H1 (cell line): ENCODE data around the gene QSOX2. TPM values are rescaled to one million over a fixed set of nuclear protein-coding genes. Genes with fewer than 3 reads are reported as not detected.

ENCODE experiments used
- CTCF ChIA-PET: fragments of 300-600 bp; sonication (Branson Sonifier 250); formaldehyde crosslinking; loops from one replicate; lab custom pipeline; 2021; ENCODE audit not compliant: partially characterized antibody; lab: Charles Lee
- POLR2A ChIA-PET: fragments of 300-600 bp; sonication (Branson Sonifier 250); formaldehyde crosslinking; loops from one replicate; lab custom pipeline; 2021; ENCODE audit warnings: inconsistent platforms; ENCODE audit not compliant: partially characterized antibody; lab: Charles Lee
- DNase-seq, 2 experiments: peaks; one replicate each; pipeline versions ENCODE4 v3.0.0 to v3.0.0-alpha.2; 2010 to 2022; ENCODE audit warnings: low spot score in 2 of 2, low read depth in 1 of 2, mixed read lengths in 1 of 2
- FAIRE-seq: peaks from 2 replicates; lab custom pipeline; 2011; peaks lifted over from hg19 to GRCh38; lab: Jason Lieb, UNC
- H2AFZ ChIP-seq: 2 replicates; pipeline ENCODE4 v1.8.1; 2012; ENCODE audit warnings: low read length, inconsistent platforms
- H2AK5ac ChIP-seq: 2 replicates; pipeline ENCODE4 v1.6.1; 2013; ENCODE audit warnings: low read depth, low read length
- H2BK120ac ChIP-seq: replicated peaks from 2 replicates; pipeline ENCODE3; 2013; ENCODE audit warnings: low read depth, low read length, inconsistent platforms
- H2BK12ac ChIP-seq: 2 replicates; pipeline ENCODE4 v1.6.1; 2013; ENCODE audit warnings: low read depth, low read length
- H2BK15ac ChIP-seq: 2 replicates; pipeline ENCODE4 v1.6.1; 2013; ENCODE audit warnings: low read length
- H2BK20ac ChIP-seq: 2 replicates; pipeline ENCODE4 v1.6.1; 2013; ENCODE audit warnings: low read length
- H2BK5ac ChIP-seq: 2 replicates; pipeline ENCODE4 v1.6.1; 2013; ENCODE audit warnings: low read depth, low read length
- H3K14ac ChIP-seq: 2 replicates; pipeline ENCODE4 v1.6.1; 2013; ENCODE audit warnings: inconsistent platforms; ENCODE audit not compliant: insufficient read length
- H3K18ac ChIP-seq: 2 replicates; pipeline ENCODE4 v1.6.1; 2013; ENCODE audit warnings: low read length; ENCODE audit errors: extremely low read depth
- H3K23ac ChIP-seq: 2 replicates; pipeline ENCODE4 v1.6.1; 2013; ENCODE audit warnings: inconsistent platforms; ENCODE audit not compliant: insufficient read length
- H3K23me2 ChIP-seq: 2 replicates; pipeline ENCODE4 v1.6.1; 2013; ENCODE audit warnings: low read depth, low read length
- H3K27ac ChIP-seq: 2 replicates; pipeline ENCODE4 v1.6.1; 2011; ENCODE audit warnings: low read depth, low read length, inconsistent platforms
- H3K27me3 ChIP-seq, 4 experiments: replicated peaks in 1 of 4; 1 replicate in 1 of 4; 2 replicates in 3 of 4; pipeline versions ENCODE4 v1.6.1 to v1.8.1; 2011 to 2013; ENCODE audit warnings: low read length in 3 of 4, mild to moderate bottlenecking in 3 of 4, inconsistent platforms in 2 of 4, mixed read lengths in 2 of 4, moderate library complexity in 1 of 4; ENCODE audit not compliant: control insufficient read depth in 3 of 4, insufficient read depth in 3 of 4; ENCODE audit errors: extremely low read depth in 1 of 4
- H3K36me3 ChIP-seq, 4 experiments: 2 replicates each; pipeline versions ENCODE4 v1.6.1 to v1.8.1; 2011 to 2013; ENCODE audit warnings: mild to moderate bottlenecking in 4 of 4, low read length in 3 of 4, moderate library complexity in 2 of 4, control low read depth in 1 of 4, inconsistent platforms in 1 of 4; ENCODE audit not compliant: insufficient read depth in 4 of 4, control insufficient read depth in 2 of 4
- H3K4ac ChIP-seq: replicated peaks from 2 replicates; pipeline ENCODE3; 2013; ENCODE audit warnings: low read length, low read depth, mixed read lengths, inconsistent platforms; ENCODE audit not compliant: insufficient read length
- H3K4me1 ChIP-seq, 4 experiments: replicated peaks in 1 of 4; 1 replicate in 1 of 4; 2 replicates in 3 of 4; pipeline versions ENCODE4 v1.6.1 to v1.8.1; 2011 to 2013; ENCODE audit warnings: low read length in 3 of 4, inconsistent platforms in 2 of 4, mixed read lengths in 1 of 4; ENCODE audit not compliant: insufficient read depth in 4 of 4, control insufficient read depth in 3 of 4
- H3K4me2 ChIP-seq, 2 experiments: 2 replicates each; pipeline versions ENCODE4 v1.6.1 to v1.8.1; 2011 to 2013; ENCODE audit warnings: low read depth in 2 of 2, low read length in 2 of 2, control low read depth in 1 of 2, inconsistent platforms in 1 of 2, mild to moderate bottlenecking in 1 of 2; ENCODE audit not compliant: insufficient read depth in 1 of 2
- H3K4me3 ChIP-seq, 4 experiments: fragments of 200-600, 300-600 bp in 1 of 4; sonication (generic), shearing (Covaris generic), sonication (Bioruptor Twin) in 1 of 4; 2 replicates each; pipeline versions ENCODE4 v1.5.1 to v1.8.1; 2011 to 2016; ENCODE audit warnings: low read length in 4 of 4, low read depth in 3 of 4, control low read depth in 2 of 4, inconsistent platforms in 2 of 4, mild to moderate bottlenecking in 2 of 4, mixed read lengths in 1 of 4, moderate library complexity in 1 of 4; ENCODE audit not compliant: insufficient read depth in 2 of 4; ENCODE audit errors: extremely low read depth in 1 of 4
- H3K56ac ChIP-seq: replicated peaks from 2 replicates; pipeline ENCODE3; 2013; ENCODE audit warnings: low read depth, mild to moderate bottlenecking, mixed read lengths, low read length, inconsistent platforms; ENCODE audit not compliant: insufficient read length
- H3K79me1 ChIP-seq: 2 replicates; pipeline ENCODE4 v1.6.1; 2013; ENCODE audit warnings: low read depth, low read length, control low read depth
- H3K79me2 ChIP-seq, 2 experiments: 2 replicates each; pipeline versions ENCODE4 v1.6.1 to v1.8.1; 2012 to 2013; ENCODE audit warnings: low read length in 2 of 2, mild to moderate bottlenecking in 2 of 2, inconsistent platforms in 1 of 2; ENCODE audit not compliant: insufficient read depth in 2 of 2, control insufficient read depth in 1 of 2
- H3K9ac ChIP-seq, 4 experiments: replicated peaks in 1 of 4; 1 replicate in 1 of 4; 2 replicates in 3 of 4; pipeline versions ENCODE4 v1.6.1 to v1.8.1; 2011 to 2013; ENCODE audit warnings: low read depth in 3 of 4, low read length in 3 of 4, control low read depth in 2 of 4, mild to moderate bottlenecking in 2 of 4, moderate library complexity in 2 of 4, inconsistent platforms in 1 of 4; ENCODE audit errors: extremely low read depth in 1 of 4
- H3K9me3 ChIP-seq, 2 experiments: 2 replicates each; pipeline versions ENCODE4 v1.6.1 to v1.8.1; 2012 to 2013; ENCODE audit warnings: mild to moderate bottlenecking in 2 of 2, moderate library complexity in 2 of 2, control low read depth in 1 of 2, inconsistent platforms in 1 of 2, low read depth in 1 of 2, low read length in 1 of 2, mixed read lengths in 1 of 2; ENCODE audit not compliant: insufficient read depth in 2 of 2
- H4K20me1 ChIP-seq, 2 experiments: replicated peaks in 1 of 2; 2 replicates each; pipeline versions ENCODE3 to v1.8.1; 2011 to 2013; ENCODE audit warnings: inconsistent platforms in 2 of 2, low read length in 2 of 2, mild to moderate bottlenecking in 1 of 2; ENCODE audit not compliant: insufficient read depth in 2 of 2, control insufficient read depth in 1 of 2
- H4K5ac ChIP-seq: 2 replicates; pipeline ENCODE4 v1.6.1; 2013; ENCODE audit warnings: low read length, low read depth, mixed read lengths, inconsistent platforms; ENCODE audit not compliant: insufficient read length
- H4K8ac ChIP-seq: 2 replicates; pipeline ENCODE4 v1.8.0; 2013; ENCODE audit warnings: mild to moderate bottlenecking, moderate library complexity, low read length, inconsistent platforms; ENCODE audit not compliant: insufficient read depth; ENCODE audit errors: extremely low read depth
- H4K91ac ChIP-seq: replicated peaks from 2 replicates; pipeline ENCODE3; 2013; ENCODE audit warnings: low read length, mixed read lengths, inconsistent platforms; ENCODE audit not compliant: insufficient read length
- ATF2 ChIP-seq: IDR thresholded peaks from 2 replicates; pipeline ENCODE4 v1.6.1; 2012; ENCODE audit warnings: low read length, inconsistent platforms
- CBX8 ChIP-seq: fragments of 300-800, 300-1000 bp; sonication (generic); IDR thresholded peaks from 2 replicates; pipeline ENCODE4 v1.7.1; 2016; ENCODE audit warnings: low read depth, low read length, borderline replicate concordance
- GABPA ChIP-seq: IDR thresholded peaks from 2 replicates; pipeline ENCODE4 v1.6.1; 2011; ENCODE audit warnings: mild to moderate bottlenecking, low read length, moderate library complexity, borderline replicate concordance; ENCODE audit not compliant: insufficient read depth
- MAFK ChIP-seq: IDR thresholded peaks from 2 replicates; pipeline ENCODE4 v1.6.1; 2012; ENCODE audit warnings: low read depth, mild to moderate bottlenecking, improper control_type of control experiment, low read length
- POU5F1 ChIP-seq: IDR thresholded peaks from 2 replicates; pipeline ENCODE4 v1.6.1; 2011; ENCODE audit warnings: low read depth, mild to moderate bottlenecking, low read length, moderate library complexity
- RXRA ChIP-seq: IDR thresholded peaks from 2 replicates; pipeline ENCODE4 v1.6.1; 2011; ENCODE audit warnings: low read depth, mild to moderate bottlenecking, low read length, moderate library complexity; ENCODE audit not compliant: insufficient read depth
- SP1 ChIP-seq: IDR thresholded peaks from 2 replicates; pipeline ENCODE4 v1.6.1; 2011; ENCODE audit warnings: low read depth, low read length
- WGBS, 2 experiments: shearing (Covaris generic) in 1 of 2; methylation state at CpG; one replicate each; pipeline versions ENCODE4 v1.1.6 to v1.1.7; 2013 to 2015; ENCODE audit warnings: low lambda C conversion rate in 2 of 2, mixed read lengths in 2 of 2, inconsistent platforms in 1 of 2, low coverage in 1 of 2, missing lambda C conversion rate in 1 of 2; ENCODE audit not compliant: insufficient replicate concordance in 2 of 2, insufficient coverage in 1 of 2, insufficient read length in 1 of 2; ENCODE audit errors: extremely low coverage in 1 of 2, missing lambda C conversion rate in 1 of 2; 5-methylcytosine and 5-hydroxymethylcytosine counted together
- polyA plus RNA-seq, 7 experiments: library from polyadenylated mRNA; depleted of rRNA in 3 of 7; stranded (reverse) in 5 of 7; unstranded in 2 of 7; fragments of >200 nt in 5 of 7; fragments of 200-250 nt in 2 of 7; gene quantifications; 1 replicate in 5 of 7; 2 replicates in 1 of 7; 4 replicates in 1 of 7; pipeline versions ENCODE4 v1.2.1 to v1.2.3, GENCODE V29; 2011 to 2013; ENCODE audit warnings: missing spikeins in 2 of 7, mixed read lengths in 2 of 7
- total RNA-seq: library from RNA; stranded (reverse); fragmentation: NEBNext Ultra II Directional; extraction: Animal tissue kit (Norgen Biotek cat#: 25700); gene quantifications from 2 replicates; pipeline ENCODE4 v1.2.1, GENCODE V29; 2021
- TF ChIP-seq, protein P1 (sequence below): IDR thresholded peaks from 2 replicates; pipeline ENCODE4 v1.6.1; 2012; ENCODE audit warnings: inconsistent platforms
- TF ChIP-seq, protein P2 (sequence below): IDR thresholded peaks from 2 replicates; pipeline ENCODE4 v1.6.1; 2011; ENCODE audit warnings: low read depth, mild to moderate bottlenecking, low read length; ENCODE audit not compliant: insufficient read depth

QSOX2 gene
- total and polyA plus RNA-seq, 2 of the 8 experiments (the other 6 are each of a cell fraction or from before 2014, with no cell fraction given), result 18.0 to 28.6 TPM

GRCh38 chr9:136255166-136255538 lies 9.5 kb upstream of the QSOX2 start:
- 94% methylated on average over 12 of the region's 12 CpGs; no CpG with 5 or more reads in 1 of the 2 experiments for WGBS, 2 experiments
- 0 out of 2 replicates have a peak overlapping the region, but pooled peaks have one; percentile 50 for H2BK12ac ChIP-seq
- H3K4me1 ChIP-seq, result peaks cover 0 to 4% (median under 1%) of the 10 kb centered on the region in 4 experiments; a peak in 2 of 7 replicates
- no peaks in the 10 kb centered on the region for H3K27me3 ChIP-seq
- ChIA-PET POLR2A (interaction anchor here (0.6 kb wide), 1 partner anchor 13 kb away, joined by 3 read pairs; no protein-coding TSS in a partner anchor), CTCF (interaction anchor here (0.6 to 2.0 kb wide), 7 partner anchors 20 to 391 kb away, joined by 3 to 10 read pairs (median 3); no protein-coding TSS in a partner anchor)
- no peak overlapping the region for H4K5ac ChIP-seq
- H3K79me1 ChIP-seq, result no peaks in the 10 kb centered on the region
- no peak overlapping the region for H2BK5ac ChIP-seq
- DNase-seq (no peak), FAIRE-seq (no peak)
- no peaks in the 10 kb centered on the region for H3K79me2 ChIP-seq
- H3K4ac ChIP-seq, result no peak overlapping the region
- no peak overlapping the region for H2AK5ac ChIP-seq
- H3K23me2 ChIP-seq, result no peaks in the 10 kb centered on the region
- H2AFZ ChIP-seq, result no peak overlapping the region
- H2BK20ac ChIP-seq, result no peak overlapping the region
- H3K9ac ChIP-seq, result no peak overlapping the region
- no peak overlapping the region for H3K14ac ChIP-seq
- H4K91ac ChIP-seq, result no peak overlapping the region
- no peak overlapping the region for H3K27ac ChIP-seq
- H3K23ac ChIP-seq, result no peak overlapping the region
- no peaks in the 10 kb centered on the region for H3K36me3 ChIP-seq
- no peaks in the 10 kb centered on the region for H4K20me1 ChIP-seq
- H3K56ac ChIP-seq, result no peak overlapping the region
- no peak overlapping the region for H3K18ac ChIP-seq
- no peak overlapping the region for H3K4me3 ChIP-seq
- H3K4me2 ChIP-seq, result no peak overlapping the region
- H4K8ac ChIP-seq, result no peak overlapping the region; the same call in 1 of the 2 replicates
- H2BK120ac ChIP-seq, result no peak overlapping the region
- no peak overlapping the region for H2BK15ac ChIP-seq
- no peaks in the 10 kb centered on the region for H3K9me3 ChIP-seq
- TF ChIP-seq CBX8 (no peak), GABPA (no peak), ATF2 (no peak), SP1 (no peak), POU5F1 (no peak), MAFK (no peak), RXRA (no peak)
- TF ChIP-seq, protein P1, sequence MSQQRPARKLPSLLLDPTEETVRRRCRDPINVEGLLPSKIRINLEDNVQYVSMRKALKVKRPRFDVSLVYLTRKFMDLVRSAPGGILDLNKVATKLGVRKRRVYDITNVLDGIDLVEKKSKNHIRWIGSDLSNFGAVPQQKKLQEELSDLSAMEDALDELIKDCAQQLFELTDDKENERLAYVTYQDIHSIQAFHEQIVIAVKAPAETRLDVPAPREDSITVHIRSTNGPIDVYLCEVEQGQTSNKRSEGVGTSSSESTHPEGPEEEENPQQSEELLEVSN, result no peak
- TF ChIP-seq, protein P2, sequence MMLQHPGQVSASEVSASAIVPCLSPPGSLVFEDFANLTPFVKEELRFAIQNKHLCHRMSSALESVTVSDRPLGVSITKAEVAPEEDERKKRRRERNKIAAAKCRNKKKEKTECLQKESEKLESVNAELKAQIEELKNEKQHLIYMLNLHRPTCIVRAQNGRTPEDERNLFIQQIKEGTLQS, result no peak
